HG02763 (cell line): ENCODE data around the gene NRDC.
"Not testable (repeated sequence)": the region's sequence is repeated elsewhere in the genome, so short reads cannot be mapped to it uniquely, and the experiment has no call there.

Experiments used
- ATAC-seq: cut with Tn5 transposase; IDR thresholded peaks from one replicate; pipeline ENCODE4 v1.9.1; 2021; ENCODE audit warnings: mild to moderate bottlenecking, moderate library complexity; ENCODE audit not compliant: unreplicated experiment

NRDC gene

DNA sequence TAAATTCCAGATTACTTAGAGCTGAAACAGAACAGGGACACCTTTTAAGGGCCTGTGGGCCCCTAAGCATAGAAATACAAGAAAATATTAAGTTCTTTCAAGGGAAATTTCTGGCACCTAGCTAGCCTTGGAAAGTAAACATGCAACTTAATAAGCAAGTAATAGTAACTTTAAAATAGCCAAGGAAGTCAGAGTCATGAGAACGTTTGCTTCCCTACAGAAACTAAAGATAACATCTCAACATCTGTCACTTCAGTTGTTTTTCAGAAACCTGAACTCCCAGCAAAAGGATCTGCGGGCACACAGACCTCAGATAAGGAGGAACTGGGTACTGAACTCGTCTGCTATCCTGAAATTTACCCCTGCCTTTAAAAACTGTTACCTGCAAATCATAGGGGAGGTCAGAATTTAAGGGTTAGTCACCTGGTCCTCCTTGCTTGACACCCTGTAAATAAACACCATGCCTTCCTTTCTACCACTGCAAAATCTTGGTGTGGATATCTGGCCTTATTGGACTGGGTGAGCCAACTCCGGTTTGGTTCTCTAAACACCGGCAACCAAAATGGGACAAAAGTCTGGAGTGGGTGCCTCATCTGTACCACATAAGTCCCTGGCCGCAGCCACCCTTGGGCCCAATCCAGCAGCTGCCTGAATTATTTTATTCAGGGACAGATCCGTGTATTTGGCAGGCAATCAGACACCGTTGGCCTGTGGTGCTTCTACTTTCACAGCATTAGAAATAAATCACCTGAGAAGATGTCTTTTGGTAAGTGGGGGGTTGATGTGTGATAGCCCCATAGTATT lies 27.9 kb downstream of the NRDC start:
- no peak for ATAC-seq

DNA sequence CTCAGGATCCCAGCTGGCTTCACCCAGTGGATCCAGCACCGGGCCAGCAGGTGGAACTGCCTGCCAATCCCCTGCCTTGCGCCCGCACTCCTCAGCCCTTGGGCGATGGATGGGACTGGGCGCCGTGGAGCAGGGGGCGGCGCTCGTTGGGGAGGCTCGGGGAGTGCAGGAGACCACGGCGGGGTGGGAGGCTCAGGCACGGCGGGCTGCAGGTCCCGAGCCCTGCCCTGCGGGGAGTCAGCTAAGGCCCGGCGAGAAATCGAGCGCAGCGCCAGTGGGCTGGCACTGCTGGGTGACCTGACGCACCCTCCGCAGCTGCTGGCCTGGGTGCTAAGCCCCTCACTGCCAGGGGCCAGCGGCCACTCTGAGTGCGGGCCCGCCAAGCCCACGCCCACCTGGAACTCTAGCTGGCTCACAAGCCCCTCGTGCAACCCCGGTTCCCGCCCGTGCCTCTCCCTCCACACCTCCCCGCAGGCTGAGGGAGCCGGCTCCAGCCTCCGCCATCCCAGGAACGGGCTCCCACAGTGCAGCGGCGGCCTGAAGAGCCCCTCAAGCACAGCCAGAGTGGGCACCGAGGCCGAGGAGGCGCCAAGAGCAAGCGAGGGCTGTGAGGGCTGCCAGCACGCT lies 31.1 kb downstream of the NRDC start:
- ATAC-seq = no peak

DNA sequence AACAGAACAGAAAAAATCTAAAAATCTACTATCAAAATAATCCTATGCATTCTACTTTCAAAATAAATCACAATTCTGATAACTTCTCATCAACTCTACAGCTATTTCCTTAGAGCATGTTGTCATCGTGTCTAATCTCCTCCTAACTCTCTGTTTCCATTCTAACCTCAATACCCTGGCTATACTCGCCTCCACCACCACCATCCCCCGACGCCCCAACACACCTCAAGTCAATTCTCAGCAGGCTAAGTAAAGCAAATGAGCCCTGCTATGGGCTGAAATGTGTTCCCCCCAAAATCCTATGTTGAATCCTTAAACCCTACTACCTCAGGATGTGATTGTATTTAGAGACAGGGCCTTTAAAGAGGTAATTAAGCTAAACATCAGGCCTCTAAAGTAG lies 34.6 kb downstream of the NRDC start:
- no peak for ATAC-seq

DNA sequence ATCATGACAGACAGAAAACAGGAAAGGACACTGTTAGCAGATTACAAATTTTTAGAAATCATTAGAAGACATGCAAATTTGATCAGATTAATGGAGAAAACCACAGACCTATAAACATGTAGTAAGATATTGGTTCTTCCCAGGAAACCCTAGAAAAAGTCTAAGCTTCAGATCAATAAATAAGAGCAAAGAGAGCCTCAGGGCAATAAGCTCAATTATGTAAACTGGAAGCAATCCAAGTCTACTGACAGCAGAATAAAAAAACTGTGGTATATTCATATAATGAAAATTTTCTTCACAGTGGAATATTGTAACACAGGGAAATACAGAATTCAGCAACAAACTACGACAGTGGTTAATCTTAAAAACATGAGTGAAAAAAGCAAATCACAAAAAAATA lies 36.3 kb downstream of the NRDC start:
- ATAC-seq = no peak

DNA sequence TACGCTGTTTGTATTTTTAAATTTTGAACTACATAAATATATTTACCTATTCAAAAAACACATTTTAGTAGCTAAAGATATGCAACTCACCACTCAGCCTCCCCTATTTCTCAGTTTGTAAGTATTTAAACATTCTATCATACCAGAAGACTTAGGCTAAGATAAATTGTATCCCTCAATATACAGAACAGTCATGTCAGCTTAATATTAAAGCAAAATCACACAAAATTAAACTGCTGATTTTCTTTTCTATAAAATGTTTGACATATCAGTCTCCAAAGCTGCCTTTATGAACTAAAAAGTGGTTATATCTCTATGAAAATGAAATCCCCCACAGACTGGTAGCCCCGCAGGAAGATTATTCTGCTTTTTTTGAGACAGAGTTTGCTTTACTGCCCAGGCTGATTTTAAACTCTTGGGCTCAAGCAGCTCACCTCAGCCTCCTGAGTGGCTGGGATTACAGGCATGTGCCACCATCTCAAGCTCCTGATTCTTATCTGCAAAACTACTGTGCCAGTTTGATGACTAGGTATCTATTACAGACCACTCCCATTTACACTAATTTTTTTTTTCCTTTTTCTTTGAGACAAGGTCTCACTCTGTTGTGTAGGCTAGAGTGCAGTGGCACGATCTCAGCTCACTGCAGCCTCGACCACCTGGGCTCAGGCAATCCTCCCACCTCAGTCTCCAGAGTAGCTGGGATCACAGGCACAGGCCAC lies 37.6 kb downstream of the NRDC start:
- no peak for ATAC-seq

DNA sequence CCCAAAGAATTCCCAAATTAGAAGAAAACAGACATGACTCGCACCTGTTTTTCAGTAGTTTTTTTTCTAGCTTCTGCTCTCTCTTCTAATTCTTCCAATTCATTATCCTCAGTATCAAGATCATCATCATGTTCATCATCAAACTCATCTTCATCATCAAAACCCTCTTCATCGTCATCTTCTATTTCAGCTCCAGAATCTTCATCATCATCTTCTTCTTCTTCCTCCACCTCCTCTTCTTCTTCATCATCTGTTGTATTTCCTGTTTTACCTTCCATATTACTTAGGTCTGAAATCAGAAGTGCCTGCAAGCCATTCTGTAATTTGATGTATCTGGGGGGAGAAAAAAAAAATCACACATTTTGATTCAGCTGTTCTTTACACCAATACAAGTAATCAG lies 38.3 kb downstream of the NRDC start:
- no peak for ATAC-seq

DNA sequence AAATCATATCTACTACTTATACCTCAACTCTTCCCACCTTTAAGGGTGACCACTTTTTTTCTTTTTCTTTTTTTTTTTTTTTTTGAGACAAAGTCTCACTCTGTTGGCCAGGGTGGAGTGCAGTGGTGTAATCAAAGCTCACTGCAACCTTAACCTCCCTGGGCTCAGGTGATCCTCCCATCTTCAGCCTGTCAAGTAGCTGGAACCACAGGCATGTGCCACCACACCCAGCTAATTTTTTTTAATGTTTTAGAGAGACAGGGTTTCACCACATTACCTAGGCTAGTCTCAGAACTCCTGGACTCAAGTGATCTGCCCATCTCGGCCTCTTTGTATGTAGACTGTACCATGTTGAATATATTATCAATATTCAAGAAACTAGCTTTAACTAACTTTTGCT lies 39.4 kb downstream of the NRDC start:
- no peak for ATAC-seq

DNA sequence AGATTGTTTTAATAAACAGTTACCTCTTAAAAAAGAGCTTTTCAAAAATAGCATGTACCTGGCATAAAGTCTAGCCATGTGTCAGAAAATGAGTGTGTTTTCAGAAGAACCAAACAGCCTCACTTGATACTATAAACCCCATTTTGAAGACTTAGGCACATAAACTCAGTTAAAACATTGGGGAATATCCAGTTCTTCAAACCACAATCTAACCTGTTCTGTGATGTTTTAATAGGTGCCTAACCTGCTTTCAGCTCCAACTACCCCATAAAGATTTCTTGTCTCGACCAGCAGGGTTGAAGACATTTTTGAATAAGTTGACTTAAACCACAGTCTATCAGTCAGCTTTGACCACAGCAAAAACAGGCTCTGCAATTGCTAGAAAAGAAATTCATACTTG lies 41.3 kb downstream of the NRDC start:
- no peak for ATAC-seq

DNA sequence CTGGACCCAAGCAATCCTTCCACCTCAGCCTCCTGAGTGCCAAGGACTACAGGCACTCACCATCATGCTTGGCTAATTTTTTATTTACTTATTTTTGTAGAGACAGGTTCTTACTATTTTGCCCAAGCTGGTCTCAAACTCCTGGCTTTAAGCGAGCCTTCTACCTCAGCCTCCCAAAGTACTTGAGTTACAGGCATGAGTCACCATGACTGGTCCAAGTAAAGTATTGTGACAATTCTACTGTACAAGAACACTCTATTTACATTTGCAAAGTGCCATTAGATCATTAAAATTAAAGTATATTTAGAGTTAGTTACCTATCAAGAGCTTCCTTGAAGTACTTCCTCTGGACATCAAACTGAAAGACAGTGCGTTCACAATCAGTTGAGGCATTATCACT lies 44.8 kb downstream of the NRDC start:
- no peak for ATAC-seq

DNA sequence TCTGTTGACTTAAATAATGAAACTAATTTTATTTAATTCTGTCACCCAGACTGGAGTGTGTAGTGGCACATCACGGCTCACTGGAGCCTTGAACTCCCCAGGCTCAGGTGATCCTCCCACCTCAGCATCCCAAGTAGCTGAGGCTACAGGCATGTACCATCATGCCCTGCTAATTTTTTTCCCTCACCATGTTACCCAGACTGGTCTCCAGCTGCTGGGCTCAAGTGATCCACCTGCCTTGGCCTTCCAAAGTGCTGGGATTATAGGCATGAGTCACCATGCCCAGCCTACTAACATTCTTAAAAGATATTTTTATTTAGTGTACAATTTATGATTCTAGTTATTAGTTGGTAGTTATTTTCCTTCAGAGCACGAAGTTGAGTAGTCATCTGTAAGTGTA lies 49.5 kb downstream of the NRDC start:
- ATAC-seq = no peak

DNA sequence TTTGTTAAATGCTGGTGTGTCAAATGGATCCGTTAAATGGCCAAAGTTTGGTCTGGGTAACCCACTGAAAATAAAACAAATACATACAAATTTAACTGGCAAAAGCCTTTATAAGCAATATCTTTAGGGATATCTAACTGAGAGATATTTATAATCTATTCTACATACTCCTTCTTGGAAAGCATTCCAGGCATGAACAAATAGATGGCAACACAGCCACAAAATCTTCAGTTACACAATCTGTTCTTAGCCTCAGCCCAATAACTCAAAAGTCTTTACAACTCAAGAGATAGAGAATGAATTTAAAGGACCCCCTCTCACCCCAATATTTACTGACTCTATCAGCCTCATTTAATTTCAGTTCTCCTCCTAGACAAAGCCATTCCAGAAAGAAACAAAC lies 58.7 kb downstream of the NRDC start:
- ATAC-seq = no peak

DNA sequence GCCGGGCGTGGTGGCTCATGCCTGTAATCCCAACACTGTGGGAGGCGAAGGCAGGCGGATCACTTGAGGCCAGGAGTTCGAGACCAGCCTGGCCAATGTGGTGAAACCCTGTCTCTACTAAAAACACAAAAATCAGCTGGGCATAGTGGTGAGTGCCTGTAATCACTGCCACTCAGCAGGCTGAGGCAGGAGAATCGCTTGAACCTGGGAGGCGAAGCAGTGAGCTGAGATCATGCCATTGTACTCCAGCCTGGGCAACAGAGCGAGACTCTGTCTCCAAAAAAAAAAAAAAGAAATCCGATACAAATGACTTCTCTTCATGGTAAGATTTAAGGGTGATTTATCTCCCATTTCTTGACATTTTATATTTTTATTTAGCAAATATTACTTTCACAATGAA lies 59.5 kb downstream of the NRDC start:
- not testable (repeated sequence) for ATAC-seq

DNA sequence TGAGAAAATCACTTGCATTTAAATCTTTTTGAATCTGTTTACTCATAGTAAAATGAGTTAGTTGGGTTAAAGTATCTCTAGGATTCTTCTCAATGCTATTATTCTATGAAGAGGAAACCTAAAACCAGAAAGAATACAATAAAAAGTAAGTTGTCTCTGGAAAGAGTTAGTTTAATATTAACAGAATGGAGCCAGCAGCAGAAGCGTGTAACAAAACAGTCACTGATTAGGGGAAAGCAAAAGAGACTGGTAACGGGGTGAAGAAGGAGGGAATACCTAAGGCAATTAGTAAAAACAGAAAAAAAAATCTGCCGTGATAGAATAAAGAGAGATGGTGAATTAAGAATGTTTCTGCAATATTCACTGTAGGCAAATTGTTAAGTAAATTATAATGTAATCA lies 60.0 kb downstream of the NRDC start:
- ATAC-seq = no peak

DNA sequence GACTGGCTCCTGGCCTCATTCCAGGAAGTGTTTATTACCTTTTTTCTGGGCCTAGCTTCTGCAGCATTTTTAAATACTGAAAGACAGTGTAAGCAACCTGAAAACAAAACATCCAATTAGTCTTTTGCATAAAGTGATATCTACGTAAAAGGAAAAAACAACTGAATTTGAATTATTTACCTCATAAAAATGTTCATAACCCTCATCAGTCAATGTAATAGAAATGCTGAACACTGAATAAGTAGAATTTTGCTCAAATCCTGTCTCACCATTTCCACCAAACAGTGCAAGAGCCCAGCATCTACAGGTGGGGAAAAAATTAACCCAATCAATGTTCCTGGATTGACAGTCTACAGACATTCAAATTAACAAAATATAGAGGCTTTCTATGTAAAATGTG lies 64.0 kb downstream of the NRDC start:
- ATAC-seq = no peak

DNA sequence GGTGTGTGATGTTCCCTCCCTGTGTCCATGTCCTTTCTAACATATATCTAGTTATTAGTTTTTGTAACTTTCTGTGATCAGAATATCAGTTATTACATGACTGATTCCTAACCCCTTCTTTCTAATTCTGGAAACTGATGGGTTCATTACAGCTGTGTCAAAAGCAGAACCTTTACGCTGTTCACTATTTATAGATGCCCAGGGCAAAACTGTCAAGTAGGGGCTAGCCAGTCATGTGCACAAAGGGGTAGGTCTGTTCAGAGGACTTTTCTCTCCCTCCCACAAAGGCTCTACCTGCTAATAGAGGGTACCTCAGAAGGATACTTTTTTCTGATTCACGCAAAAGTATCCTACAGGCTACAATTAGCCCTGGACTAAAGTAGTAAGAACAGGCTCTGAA lies 79.2 kb downstream of the NRDC start:
- ATAC-seq = no peak

DNA sequence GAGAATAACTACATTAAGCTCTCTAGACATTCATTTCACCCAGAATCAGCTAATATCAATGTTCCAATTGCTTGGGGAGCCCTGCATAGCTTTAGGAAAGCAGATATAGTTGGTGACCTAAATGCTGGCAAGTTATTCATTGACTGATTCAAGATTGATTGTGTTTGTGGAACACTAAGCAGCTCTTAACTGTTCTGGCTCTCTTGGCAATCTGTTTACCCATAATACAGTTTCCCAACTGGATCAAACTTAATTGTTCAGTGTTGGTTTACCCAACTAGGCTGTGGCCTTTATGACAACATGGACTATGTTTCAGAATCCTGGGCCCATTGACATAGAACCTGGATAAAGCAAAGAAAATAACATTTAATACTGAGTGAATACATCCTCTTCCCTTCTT lies 83.7 kb downstream of the NRDC start:
- no peak for ATAC-seq

DNA sequence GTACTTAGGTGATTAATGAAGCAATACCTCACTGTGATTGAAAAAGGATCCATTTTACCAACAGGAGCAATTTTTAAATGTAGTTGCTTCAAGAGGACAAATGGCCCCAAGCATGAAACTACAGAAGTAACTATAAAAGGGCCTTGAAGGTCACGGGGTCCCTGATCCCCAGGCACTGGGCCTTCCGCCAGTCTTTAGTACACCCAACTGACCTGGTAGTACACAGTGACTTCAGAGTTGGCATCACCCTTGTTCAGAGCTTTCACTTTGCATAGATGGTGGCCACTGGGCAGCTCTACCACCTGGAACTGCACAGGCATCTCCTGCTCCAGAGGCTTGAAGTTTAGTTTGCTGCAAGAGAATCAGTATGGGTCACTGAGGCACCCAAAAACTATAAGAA lies 84.3 kb downstream of the NRDC start:
- ATAC-seq = no peak

DNA sequence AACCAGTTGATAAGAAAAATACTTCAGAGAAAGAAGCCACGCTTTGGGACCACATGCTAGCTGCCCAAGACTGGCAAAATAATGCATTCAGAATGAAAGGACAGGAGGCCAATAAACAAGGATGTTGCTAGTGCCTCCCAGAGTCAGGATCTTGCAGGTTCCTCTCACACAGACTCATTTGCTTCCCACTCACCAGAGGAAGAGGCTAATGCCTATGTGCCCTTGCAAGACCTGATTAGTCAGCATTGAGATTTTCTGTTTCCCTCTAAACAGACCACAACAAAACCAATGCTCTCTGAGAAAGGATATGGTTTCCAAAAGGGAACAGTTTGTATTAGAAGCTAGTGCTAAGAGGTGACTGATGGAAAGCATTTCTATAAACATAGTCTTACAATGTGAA lies 85.7 kb downstream of the NRDC start:
- no peak for ATAC-seq

DNA sequence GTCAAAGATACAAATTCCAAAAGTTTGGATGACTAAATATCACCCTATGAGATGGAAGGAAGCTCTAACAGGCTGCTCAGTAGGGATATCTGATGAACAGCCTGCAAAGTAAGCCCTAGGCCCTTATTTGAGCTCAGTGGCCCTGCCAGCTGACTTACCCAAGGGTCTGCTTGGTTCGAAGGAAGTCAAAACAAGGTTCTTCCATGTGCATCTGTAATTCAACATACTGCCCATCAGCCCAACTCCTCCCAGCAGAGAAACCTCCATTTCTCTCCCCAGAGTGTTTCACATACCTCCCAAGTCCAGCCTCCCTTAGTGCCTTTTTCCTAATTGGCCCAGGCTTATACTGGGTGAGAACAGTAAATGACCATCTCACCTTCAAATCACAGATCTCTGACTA lies 86.6 kb downstream of the NRDC start:
- no peak for ATAC-seq

DNA sequence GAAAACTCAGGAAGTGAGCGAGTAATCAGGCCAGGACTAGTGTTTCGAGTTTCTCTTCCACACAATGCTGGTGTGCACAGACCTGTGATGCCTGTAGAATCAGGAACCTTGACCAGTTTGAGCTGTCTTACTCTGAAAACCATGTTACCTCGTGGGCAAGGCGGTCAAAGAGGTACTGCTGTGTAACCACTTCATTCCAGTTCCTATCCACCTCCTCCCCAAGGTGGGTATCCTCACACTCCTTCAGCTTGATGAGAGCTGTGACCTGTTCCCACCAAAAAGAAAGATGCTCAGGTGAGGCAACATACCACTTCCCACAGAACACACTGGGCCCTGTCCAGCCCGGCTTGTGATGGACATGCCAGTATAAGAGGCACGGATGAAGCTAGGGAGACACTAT lies 88.1 kb downstream of the NRDC start:
- no peak for ATAC-seq

DNA sequence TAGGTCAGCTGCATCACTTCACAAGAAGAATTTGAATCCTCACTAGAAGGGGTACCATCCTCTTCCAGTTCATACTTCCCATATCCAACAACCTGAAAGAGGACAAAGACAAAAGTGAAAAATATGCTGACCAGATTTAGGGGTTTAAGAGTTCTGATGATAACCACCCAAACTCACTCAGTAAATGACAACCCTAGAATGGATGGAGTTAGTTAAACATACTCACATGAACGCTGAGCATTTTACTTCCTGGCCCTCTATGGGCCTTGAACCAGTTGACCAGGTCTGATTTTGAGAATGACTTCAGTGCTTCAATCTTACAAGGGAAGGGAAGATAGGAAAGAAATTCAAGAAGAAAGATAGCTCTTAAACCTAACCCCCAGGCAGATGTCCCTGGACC lies 89.2 kb downstream of the NRDC start:
- ATAC-seq = no peak

DNA sequence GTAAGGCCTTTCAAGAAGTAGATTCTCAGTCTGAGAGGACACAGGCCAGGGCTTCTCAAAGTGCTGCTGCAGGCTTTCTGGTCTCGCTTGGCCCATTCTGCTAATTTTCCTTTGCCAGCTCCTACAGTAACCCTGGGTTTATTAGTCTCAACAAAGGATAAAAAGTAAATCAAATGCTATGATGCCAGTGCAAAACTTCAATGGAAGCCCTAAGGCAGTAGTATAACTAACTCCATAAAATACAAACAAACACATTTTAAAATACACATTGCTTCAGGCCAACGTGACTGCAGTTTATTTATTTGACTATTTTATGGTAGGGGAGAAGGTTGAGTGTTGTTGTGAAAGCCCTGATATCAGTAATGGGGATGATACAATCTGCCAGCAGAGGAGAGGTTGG lies 89.6 kb downstream of the NRDC start:
- ATAC-seq = no peak
